ENCODE data around the gene KCNT1.

DNA sequence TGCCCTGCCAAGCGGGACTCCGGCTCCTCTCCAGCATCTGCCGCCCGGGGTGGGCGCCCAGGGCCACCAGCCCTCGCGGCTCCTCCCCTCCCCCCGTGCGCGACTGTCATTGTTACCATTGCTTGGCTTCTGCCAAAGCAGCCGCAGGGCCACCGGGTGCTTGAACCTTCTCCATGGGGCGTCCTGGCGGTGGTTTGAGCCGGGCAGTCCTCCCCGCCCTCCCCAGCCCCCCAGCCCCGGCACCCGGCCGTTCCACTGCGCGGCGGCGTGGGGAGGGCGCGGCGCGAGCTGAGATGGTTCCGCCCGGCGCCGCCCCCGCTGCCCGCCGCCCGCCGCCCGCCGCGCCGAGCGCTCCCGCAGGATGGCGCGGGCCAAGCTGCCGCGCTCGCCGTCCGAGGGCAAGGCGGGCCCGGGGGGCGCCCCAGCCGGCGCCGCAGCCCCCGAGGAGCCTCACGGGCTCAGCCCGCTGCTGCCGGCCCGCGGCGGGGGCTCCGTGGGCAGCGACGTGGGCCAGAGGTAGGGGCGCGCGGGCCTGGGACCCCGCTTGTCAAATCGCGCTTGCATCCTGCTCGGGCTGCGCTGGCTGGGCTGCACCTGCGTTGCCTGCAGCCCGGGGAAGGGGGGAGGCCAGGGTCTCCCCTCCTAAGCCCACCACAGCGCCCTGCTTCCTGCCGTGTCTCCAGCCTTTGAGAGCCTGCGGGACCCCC is 34.4 kb downstream of the KCNT1 start:
- no peak for TF ChIP-seq POLR2A (IDR thresholded peaks at IDR 0.05; ENCODE audit: borderline replicate concordance, extremely low read depth, insufficient read depth, insufficient read length)
- TF ChIP-seq, protein P1, sequence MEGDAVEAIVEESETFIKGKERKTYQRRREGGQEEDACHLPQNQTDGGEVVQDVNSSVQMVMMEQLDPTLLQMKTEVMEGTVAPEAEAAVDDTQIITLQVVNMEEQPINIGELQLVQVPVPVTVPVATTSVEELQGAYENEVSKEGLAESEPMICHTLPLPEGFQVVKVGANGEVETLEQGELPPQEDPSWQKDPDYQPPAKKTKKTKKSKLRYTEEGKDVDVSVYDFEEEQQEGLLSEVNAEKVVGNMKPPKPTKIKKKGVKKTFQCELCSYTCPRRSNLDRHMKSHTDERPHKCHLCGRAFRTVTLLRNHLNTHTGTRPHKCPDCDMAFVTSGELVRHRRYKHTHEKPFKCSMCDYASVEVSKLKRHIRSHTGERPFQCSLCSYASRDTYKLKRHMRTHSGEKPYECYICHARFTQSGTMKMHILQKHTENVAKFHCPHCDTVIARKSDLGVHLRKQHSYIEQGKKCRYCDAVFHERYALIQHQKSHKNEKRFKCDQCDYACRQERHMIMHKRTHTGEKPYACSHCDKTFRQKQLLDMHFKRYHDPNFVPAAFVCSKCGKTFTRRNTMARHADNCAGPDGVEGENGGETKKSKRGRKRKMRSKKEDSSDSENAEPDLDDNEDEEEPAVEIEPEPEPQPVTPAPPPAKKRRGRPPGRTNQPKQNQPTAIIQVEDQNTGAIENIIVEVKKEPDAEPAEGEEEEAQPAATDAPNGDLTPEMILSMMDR (IDR thresholded peaks at IDR 0.05 in 2 of 3, conservative IDR thresholded peaks at IDR 0.05 in 1 of 3; ENCODE audit: borderline replicate concordance in 1 of 3, insufficient read depth in 1 of 3, low read depth in 2 of 3, low read length in 2 of 3): no peak
- TF ChIP-seq EZH2 (IDR thresholded peaks at IDR 0.05): no peak
- no peak for TF ChIP-seq CEBPB (IDR thresholded peaks at IDR 0.05; ENCODE audit: low read depth)
- TF ChIP-seq SP1 (IDR thresholded peaks at IDR 0.05; ENCODE audit: low read depth): no peak
- no peak for TF ChIP-seq RAD21 (IDR thresholded peaks at IDR 0.05; ENCODE audit: low read depth)
- TF ChIP-seq CBX3 (IDR thresholded peaks at IDR 0.05; ENCODE audit: low read depth): no peak
- TF ChIP-seq YY1 (IDR thresholded peaks at IDR 0.05; ENCODE audit: extremely low read depth, insufficient replicate concordance, low read depth, low read length): no peak
- TF ChIP-seq, protein P2, sequence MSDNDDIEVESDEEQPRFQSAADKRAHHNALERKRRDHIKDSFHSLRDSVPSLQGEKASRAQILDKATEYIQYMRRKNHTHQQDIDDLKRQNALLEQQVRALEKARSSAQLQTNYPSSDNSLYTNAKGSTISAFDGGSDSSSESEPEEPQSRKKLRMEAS (IDR thresholded peaks at IDR 0.05): no peak
- no peak for TF ChIP-seq ELF1 (IDR thresholded peaks at IDR 0.05; ENCODE audit: borderline replicate concordance, low read depth)
- no peak for TF ChIP-seq FOSL1 (IDR thresholded peaks at IDR 0.05; ENCODE audit: low read depth)

Data from HCT116 (cell line).